ENCODE results near the gene PER1. TPM values are rescaled to one million over a fixed set of nuclear protein-coding genes. Genes with fewer than 3 reads are reported as not detected.

Gene PER1
- total and polyA plus RNA-seq, 10 of the 15 experiments (the other 5 are each of a cell fraction or from before 2014, with no cell fraction given): 0.02 to 25.1 (median 5.4) TPM

- Histone ChIP-seq H3K36me3 (ENCODE audit: control insufficient read depth in 2 of 2, insufficient read depth in 2 of 2, low read length in 1 of 2) (peaks cover 0 to 6% of the 10 kb centered on the region in 2 experiments; a peak in 3 of 4 replicates), H3K9me3 (replicated peaks; ENCODE audit: control insufficient read depth, insufficient read depth, low read length) (no peaks in the 10 kb centered on the region), H3K79me2 (ENCODE audit: control insufficient read depth, insufficient read depth, low read length) (peaks cover 21% of the 10 kb centered on the region), H4K20me1 (ENCODE audit: control insufficient read depth, insufficient read depth) (no peaks in the 10 kb centered on the region; the same call in 1 of the 2 replicates), H3K4me1 (ENCODE audit: control insufficient read depth, insufficient read depth, low read length) (peaks cover 23% of the 10 kb centered on the region), H3K27me3 (replicated peaks in 1 of 2; ENCODE audit: control insufficient read depth in 2 of 2, insufficient read depth in 2 of 2, low read length in 1 of 2) (no peaks in the 10 kb centered on the region), H2AFZ (ENCODE audit: control insufficient read depth, low read depth, low read length) (no peak overlapping the region), H3K4me2 (ENCODE audit: control insufficient read depth, insufficient read depth) (peak overlapping the region; percentile 36; the same call in 1 of the 2 replicates), H3K9ac (ENCODE audit: control insufficient read depth, insufficient read depth, low read length) (peak overlapping the region; percentile 3; the same call in 1 of the 2 replicates), H3K4me3 (peak overlapping the region; percentile 40; the same call in 1 of the 2 replicates), H3K27ac (ENCODE audit: control insufficient read depth, insufficient read depth) (no peak overlapping the region)
- ChIA-PET POLR2A (interaction anchor here (0.6 to 7.5 kb wide), 6 partner anchors 19 to 141 kb away, joined by 3 to 71 read pairs (median 4); partner anchors contain the start of genes AURKB and BORCS6), SMC1A (ENCODE audit: uncharacterized antibody, unreplicated experiment) (interaction anchor here (1.3 to 5.1 kb wide), 3 partner anchors 15 to 64 kb away, joined by 3 to 42 read pairs (median 4); no protein-coding TSS in a partner anchor), CTCF (interaction anchor here (1.8 to 4.4 kb wide), 2 partner anchors 15 to 35 kb away, joined by 6 to 36 read pairs; no protein-coding TSS in a partner anchor), RAD21 (ENCODE audit: unreplicated experiment) (interaction anchor here (4.1 kb wide), 1 partner anchor 16 kb away, joined by 33 read pairs; no protein-coding TSS in a partner anchor)
- BruUV-seq (replicated peaks): no TSS peak
- ATAC-seq (no peak), FAIRE-seq (no peak), DNase-seq (ENCODE audit: low read depth, low spot score) (no peak)
- intact Hi-C loops (cut with micrococcal nuclease; ENCODE audit: unreplicated experiment): no loop called here
- 11% methylated on average over 22 of the region's 22 CpGs for WGBS (ENCODE audit: insufficient coverage, insufficient replicate concordance, low lambda C conversion rate, missing lambda C conversion rate)
- in situ Hi-C loops (cut with MboI): no loop called here
- no peak for TF ChIP-seq ZNF384 (IDR thresholded peaks at IDR 0.05; ENCODE audit: borderline replicate concordance, low read depth, low read length)
- peak; percentile 61 for TF ChIP-seq POLR2A (IDR thresholded peaks at IDR 0.05; ENCODE audit: low read depth, low read length)
- peak; percentile 13 to 37; a peak in 1 of 4 replicates for TF ChIP-seq BHLHE40 (IDR thresholded peaks at IDR 0.05; ENCODE audit: borderline replicate concordance in 1 of 2, low read depth in 2 of 2, low read length in 1 of 2)
- TF ChIP-seq RUNX3 (IDR thresholded peaks at IDR 0.05; ENCODE audit: low read length): no peak
- peak; percentile 92 for TF ChIP-seq CREB1 (IDR thresholded peaks at IDR 0.05; ENCODE audit: low read depth)
- peak; percentile 81 for TF ChIP-seq IKZF1 (conservative IDR thresholded peaks at IDR 0.05)
- no peak for TF ChIP-seq SMAD5 (IDR thresholded peaks at IDR 0.05; ENCODE audit: low read depth)
- TF ChIP-seq PKNOX1 (IDR thresholded peaks at IDR 0.05): peak; percentile 57; the same call in 1 of the 2 replicates
- TF ChIP-seq EED (IDR thresholded peaks at IDR 0.05; ENCODE audit: low read depth): 0 out of 2 replicates have a peak, but pooled peaks have one; percentile 23
- TF ChIP-seq MXI1 (IDR thresholded peaks at IDR 0.05; ENCODE audit: low read depth, low read length): 0 out of 2 replicates have a peak, but pooled peaks have one; percentile 20
- peak; percentile 37 for TF ChIP-seq SP1 (IDR thresholded peaks at IDR 0.05; ENCODE audit: low read depth, low read length)
- TF ChIP-seq FOXM1 (IDR thresholded peaks at IDR 0.05; ENCODE audit: low read depth, low read length): no peak
- peak; percentile 39; the same call in 1 of the 2 replicates for TF ChIP-seq POLR2AphosphoS5 (IDR thresholded peaks at IDR 0.05; ENCODE audit: low read length)
- peak; percentile 40; the same call in 1 of the 2 replicates for TF ChIP-seq POLR2AphosphoS2 (IDR thresholded peaks at IDR 0.05; ENCODE audit: low read depth, low read length)
- peak; percentile 73 for TF ChIP-seq NBN (IDR thresholded peaks at IDR 0.05)
- 0 out of 2 replicates have a peak, but pooled peaks have one; percentile 71 for TF ChIP-seq HDGF (IDR thresholded peaks at IDR 0.05)
- TF ChIP-seq ATF3 (IDR thresholded peaks at IDR 0.05; ENCODE audit: borderline replicate concordance, extremely low read depth, low read depth, low read length): no peak
- 0 out of 2 replicates have a peak, but pooled peaks have one; percentile 17 for TF ChIP-seq ELK1 (IDR thresholded peaks at IDR 0.05; ENCODE audit: low read depth, low read length)
- TF ChIP-seq IKZF2 (IDR thresholded peaks at IDR 0.05): peak; percentile 38 to 64; a peak in 1 of 4 replicates
- no peak for TF ChIP-seq NR2C2 (IDR thresholded peaks at IDR 0.05; ENCODE audit: borderline replicate concordance, control insufficient read depth, insufficient read length, low read depth)
- peak in 1 of 2 experiments; percentile 80; a peak in 2 of 3 replicates for TF ChIP-seq EGR1 (IDR thresholded peaks at IDR 0.05; ENCODE audit: borderline replicate concordance in 1 of 2, low read depth in 2 of 2, low read length in 2 of 2)
Measured at GRCh38 chr17:8153957-8154607, 1.9 kb upstream of the PER1 start.
